Mammary epithelial cell (primary cell): Measurements from ENCODE around the gene PHLDA1.

ENCODE experiments used
- EZH2 ChIP-seq: IDR thresholded peaks from 2 replicates; pipeline ENCODE4 v1.6.1; 2012; ENCODE audit warnings: low read length, inconsistent platforms, borderline replicate concordance
- TF ChIP-seq, protein P1 (sequence below), 2 donors: IDR thresholded peaks in 1 of 2; conservative IDR thresholded peaks in 1 of 2; 2 replicates each; pipeline ENCODE4 v1.5.1; 2011 to 2012; ENCODE audit warnings: inconsistent platforms in 2 of 2, low read length in 2 of 2, mild to moderate bottlenecking in 2 of 2, control low read depth in 1 of 2, low read depth in 1 of 2; ENCODE audit not compliant: insufficient read depth in 1 of 2; ENCODE audit errors: extremely low read depth in 1 of 2

DNA sequence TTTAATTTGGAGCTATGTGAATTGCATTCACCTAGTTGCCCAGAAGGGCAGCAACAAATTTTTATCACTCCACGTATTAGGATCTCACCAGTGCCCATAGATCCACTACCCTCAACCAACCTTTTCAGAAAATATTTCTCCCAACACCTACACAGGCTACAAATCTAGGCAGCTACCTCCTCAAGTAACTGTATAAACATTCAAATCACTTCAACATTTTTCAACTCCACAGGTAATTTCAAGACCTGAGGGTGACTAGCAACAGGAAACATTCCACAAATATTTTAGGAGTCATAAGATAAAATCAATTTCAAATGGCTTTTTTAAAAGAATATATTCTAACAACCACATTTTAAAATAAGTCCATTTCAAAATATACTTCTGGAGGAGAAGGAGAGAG is 12.9 kb downstream of the PHLDA1 start:
- TF ChIP-seq, protein P1, sequence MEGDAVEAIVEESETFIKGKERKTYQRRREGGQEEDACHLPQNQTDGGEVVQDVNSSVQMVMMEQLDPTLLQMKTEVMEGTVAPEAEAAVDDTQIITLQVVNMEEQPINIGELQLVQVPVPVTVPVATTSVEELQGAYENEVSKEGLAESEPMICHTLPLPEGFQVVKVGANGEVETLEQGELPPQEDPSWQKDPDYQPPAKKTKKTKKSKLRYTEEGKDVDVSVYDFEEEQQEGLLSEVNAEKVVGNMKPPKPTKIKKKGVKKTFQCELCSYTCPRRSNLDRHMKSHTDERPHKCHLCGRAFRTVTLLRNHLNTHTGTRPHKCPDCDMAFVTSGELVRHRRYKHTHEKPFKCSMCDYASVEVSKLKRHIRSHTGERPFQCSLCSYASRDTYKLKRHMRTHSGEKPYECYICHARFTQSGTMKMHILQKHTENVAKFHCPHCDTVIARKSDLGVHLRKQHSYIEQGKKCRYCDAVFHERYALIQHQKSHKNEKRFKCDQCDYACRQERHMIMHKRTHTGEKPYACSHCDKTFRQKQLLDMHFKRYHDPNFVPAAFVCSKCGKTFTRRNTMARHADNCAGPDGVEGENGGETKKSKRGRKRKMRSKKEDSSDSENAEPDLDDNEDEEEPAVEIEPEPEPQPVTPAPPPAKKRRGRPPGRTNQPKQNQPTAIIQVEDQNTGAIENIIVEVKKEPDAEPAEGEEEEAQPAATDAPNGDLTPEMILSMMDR (conservative IDR thresholded peaks at IDR 0.05 in 1 of 2, IDR thresholded peaks at IDR 0.05 in 1 of 2; ENCODE audit: extremely low read depth in 1 of 2, insufficient read depth in 1 of 2, low read depth in 1 of 2, low read length in 2 of 2) = no peak
- TF ChIP-seq EZH2 = no peak
